Limb (tissue), 2 donors: ENCODE data around the gene ARID1B.

ENCODE experiments used
- DNase-seq, 2 donors: peaks; one replicate each; pipeline ENCODE4 v3.0.0-alpha.2; 2016; ENCODE audit errors: extremely low spot score in 2 of 2

ARID1B gene

GRCh38 chr6:157069585-157069984 lies 292.4 kb downstream of the ARID1B start:
- no peak for DNase-seq

GRCh38 chr6:157070403-157071107 lies 293.4 kb downstream of the ARID1B start:
- DNase-seq = no peak

- no peak for DNase-seq
Measured at GRCh38 chr6:157072128-157072527, 294.9 kb downstream of the ARID1B start.

DNA sequence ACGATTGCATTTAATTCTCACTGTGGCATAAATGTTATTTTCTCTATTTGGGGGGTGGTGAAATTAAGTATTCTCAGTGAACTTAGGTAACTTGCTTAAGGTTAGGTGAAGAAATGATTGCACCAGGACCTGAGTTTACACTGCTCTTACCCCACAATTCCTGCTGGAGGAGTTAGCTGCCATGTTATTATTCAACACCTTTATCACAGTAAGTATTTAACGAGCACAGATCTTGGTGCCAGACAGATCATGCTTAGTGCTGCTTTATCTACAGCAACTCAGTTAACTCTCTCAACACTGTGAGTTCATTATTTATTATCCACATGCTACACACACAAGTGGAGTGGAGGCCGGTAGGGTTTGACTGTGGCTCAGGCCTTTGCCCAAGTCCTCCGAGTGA lies 296.4 kb downstream of the ARID1B start:
- DNase-seq = no peak

DNA sequence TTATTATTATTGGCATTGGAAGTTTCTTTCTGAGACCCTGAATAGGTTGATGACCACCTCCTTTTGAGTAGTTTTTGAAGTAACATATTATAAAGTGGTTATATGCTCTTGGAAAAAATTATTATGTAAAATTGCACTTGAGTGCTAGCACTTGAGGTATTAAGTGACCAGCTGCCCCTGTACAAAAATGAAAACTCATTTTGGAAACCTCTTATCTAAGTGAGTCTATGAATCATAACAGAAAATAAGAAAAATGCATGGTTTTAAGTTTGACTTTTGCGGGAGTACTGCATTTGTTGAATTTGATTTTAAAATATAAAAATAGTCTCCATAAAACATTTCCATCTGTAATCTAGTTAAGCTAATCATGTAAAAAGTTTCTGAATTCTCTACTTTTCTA lies 297.8 kb downstream of the ARID1B start:
- no peak for DNase-seq

DNA sequence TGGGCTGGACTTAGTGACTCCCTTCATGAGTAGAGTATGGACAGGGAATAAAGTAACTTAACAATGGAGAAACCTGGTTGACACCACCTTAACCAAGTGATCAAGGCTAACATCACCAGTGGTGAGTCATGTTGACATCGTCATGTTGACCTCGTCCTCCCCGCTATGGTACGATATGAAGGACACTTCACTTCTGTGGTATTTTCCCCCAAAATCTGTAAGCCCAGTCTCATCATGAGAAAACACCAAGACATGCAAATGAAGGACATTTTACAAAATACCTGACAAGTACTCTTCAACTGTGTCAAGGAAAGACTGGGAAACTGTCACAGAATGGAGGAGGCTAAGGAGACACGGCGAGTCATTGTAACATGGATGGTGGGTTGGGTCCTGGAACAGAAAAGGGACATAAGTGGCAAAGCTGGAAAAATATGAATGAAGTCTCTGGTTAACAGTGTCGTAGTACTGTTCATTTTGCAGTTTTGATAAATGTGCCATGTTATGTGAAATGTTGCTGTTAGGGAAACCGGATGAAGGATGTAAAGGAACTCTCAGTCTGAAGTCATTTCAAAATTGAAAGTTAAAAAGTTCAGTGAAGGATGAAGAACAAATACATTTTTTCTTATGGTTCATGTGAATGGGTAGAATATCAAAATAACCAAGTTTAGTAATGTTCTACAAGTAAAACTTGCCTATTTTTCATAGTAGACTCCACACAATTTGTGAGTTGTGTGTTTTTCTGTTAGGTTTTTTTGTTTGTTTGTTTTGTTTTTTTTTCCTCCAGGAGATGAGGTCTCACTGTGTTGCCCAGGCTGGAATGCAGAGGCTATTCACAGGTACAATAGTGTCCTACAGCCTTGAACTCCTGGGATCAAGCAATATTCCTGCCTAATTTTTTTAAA lies 298.6 kb downstream of the ARID1B start:
- DNase-seq = no peak

DNA sequence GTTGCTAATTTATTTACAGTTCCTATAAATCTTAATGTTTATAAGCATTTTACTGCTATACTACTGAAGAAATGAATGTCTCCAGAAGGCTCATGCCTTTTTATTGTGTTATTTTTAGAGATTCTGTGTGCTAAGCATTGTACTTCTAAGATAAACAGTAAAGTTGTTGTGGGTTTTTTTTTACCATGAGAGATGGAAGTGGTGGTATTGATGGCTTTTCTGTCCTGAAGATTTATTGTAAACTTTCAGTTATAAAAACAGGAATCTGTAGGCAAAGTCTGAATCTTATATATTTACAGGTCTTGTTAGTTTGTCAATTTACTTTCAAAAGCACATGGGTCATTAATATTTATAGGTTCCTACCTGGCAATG lies 299.3 kb downstream of the ARID1B start:
- DNase-seq = no peak

GRCh38 chr6:157077251-157077650 lies 300.1 kb downstream of the ARID1B start:
- DNase-seq = no peak

DNA sequence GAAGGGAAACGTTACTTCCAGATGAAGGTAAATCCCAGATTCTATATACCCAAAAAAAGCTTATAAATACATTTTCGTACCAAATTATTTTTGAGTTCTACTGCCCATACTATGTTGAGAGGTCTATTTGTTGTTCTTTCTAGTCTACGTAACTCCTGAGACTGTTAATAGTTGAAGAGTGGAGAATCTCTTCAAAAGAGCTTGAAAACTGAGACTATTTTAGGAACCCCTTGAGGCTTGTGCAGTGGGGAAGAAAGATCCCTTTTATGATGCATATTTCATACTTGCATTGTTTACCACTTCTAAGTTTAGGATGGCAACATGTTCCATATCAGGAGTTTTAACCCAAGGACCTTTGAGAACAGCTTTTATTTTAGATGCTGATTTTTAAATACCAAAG lies 301.1 kb downstream of the ARID1B start:
- DNase-seq = no peak

GRCh38 chr6:157079277-157079676 lies 302.1 kb downstream of the ARID1B start:
- DNase-seq = no peak

GRCh38 chr6:157079771-157080170 lies 302.6 kb downstream of the ARID1B start:
- no peak for DNase-seq

- DNase-seq = no peak
Measured at GRCh38 chr6:157080986-157081391, 303.8 kb downstream of the ARID1B start.

DNA sequence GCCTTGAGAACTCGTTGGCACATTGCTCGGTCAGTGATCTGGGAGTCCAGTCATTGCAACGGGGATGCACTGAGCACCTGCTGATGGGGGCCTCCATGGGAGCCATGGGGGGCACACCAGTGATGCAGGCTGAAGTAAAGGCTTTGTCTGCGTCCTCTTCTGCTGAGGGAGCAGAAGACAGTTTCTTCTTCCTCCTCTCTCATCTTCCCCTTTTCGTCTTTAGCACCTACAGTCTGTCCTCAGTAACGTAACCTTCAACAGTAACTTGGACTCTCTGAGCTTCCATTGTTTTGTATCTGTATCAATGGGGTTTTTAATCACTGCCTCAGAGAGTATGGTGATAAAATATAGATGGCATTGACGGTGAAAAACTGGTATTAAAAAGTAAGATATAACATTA lies 306.2 kb downstream of the ARID1B start:
- DNase-seq = no peak

- no peak for DNase-seq
Measured at GRCh38 chr6:157086632-157087031, 309.5 kb downstream of the ARID1B start.

DNA sequence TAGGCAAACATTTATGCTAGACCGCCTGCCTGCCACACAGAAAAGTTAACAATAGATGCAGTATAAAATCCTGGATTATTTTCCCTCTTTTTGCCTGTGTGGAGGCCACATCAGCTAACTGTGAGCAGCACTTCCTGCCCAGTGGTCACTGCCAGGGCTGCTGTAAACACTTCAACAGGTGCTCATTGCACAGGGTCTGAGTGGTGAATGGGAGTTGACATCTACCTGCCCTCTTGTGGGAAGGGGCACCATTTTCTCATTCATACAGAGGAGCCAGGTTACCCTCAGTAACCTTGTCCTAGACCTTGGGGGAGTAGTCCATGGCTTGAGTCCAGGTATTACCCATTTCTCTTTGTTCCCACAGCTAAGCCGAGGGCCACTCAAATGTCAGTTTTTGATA lies 310.8 kb downstream of the ARID1B start:
- DNase-seq = no peak

DNA sequence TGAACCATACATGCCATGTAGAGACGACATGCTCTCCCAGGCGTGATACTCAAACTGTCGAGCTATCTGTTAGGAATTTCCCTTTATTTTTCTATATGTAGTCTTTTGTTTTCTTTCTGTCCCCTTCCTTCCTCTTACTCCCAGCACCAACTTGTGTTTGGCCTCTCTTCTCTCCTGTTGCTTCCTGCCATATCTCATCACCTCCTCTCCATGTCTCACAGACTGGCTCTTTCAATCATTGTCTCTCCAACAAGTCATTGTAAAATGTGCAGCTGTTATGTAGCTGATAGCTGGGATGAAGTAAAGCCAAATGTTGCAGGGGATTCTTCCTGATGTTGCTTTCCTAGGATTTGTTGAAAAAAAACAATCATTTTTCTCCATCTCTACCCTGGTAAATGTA lies 311.7 kb downstream of the ARID1B start:
- no peak for DNase-seq

DNA sequence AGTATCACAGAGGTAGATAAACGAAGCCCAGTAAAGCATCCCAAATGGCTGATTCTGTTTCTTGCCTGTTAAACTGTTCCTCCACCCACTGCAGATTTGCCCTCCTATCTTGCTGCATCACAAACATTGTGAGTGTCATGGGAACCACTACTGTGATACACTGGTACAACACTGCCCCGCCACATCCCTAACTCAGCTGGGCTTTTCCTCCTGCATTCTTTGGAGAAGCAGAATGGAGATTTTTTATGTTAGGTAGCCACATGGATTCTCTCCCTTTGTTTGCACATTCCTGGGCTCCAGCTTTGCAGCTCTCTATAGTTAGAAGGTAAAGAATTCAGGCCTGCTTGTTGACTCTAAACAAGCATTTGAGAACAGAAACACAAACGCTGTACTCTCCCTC lies 312.1 kb downstream of the ARID1B start:
- peak in 1 of 2 donors; percentile 21 for DNase-seq

DNA sequence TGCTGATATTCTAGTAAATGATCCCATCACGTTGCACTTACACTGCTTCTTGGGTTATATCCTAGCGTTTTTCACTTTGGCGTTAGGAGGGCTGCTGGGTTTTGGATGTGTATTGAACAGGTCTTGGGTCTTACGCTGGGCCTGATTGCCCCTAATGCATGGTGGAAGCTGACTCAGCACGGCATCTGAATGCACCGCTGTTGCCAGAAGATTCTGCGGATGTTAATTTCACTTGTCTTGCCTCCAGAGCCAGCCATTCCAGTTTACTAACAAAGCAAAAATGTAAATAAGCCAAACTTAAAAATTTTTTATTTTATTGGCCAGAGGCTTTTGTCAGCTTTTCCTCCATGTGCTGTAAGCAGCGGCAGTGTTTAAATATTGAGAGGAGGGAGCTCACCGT lies 312.7 kb downstream of the ARID1B start:
- no peak for DNase-seq

DNA sequence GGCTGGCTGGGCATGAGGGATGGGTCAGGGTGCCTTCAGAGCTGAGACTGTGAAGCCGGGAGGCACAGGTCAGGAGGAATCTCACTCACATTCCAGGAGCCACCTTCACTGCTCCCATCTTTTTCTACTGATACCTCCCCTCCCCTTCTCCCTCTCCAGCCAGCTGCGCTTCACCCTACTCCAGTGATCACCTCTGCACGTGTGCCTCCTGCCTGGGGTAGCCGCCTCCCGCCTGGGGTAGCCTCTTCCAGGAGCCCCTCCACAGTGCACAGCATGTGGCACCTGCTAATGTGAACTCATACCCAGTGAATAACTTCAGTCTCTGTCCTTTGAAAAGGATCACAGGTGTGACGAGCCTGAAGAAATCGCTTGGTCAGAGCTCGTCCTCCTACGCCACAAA lies 313.6 kb downstream of the ARID1B start:
- no peak for DNase-seq

DNA sequence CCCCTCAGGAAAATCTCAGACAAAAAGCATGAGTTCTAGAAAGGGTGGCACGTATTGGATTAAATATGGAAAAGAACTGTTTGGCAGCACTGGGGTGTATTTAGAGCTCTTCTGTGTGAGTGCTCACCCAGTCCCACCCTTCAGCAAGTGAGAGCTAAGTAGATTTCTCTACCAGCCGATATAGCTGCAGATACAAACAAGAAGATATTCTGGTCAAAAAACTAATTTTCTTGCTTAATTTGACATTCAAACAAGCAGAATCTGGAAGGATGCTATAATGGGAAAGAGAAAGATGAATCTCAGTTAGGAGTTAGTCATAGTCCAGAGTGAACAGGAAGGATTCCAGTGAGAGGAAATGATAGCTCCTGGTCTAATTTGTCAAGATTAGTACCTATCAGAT lies 314.1 kb downstream of the ARID1B start:
- DNase-seq = no peak

DNA sequence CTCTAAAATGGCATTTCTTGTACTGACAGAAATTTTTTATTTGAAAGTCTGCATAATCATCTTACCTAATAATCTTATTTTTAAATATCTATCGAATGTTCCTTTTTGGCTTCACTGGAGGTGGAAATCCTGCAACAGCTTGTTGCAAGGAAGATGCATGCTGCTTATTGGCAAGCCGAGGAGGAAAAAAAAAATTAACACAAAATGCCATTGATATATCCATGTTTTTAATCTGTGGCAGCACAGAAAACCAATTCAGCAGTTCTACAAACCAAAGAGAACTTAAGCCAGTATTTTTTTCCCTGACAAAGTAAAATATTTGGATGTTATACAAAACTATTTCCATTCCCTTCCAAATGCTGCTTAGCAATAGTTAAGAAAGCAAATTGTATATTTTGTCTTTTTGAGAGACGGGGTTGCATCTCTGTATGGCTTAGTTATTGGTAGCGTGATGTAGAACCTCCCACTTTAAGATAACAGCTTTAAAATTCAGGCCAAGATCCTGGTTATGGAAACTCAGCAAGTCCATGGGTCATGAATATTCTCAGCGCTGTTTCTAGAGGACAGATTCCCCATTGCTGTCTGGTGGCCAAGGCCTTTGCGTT lies 314.8 kb downstream of the ARID1B start:
- DNase-seq = no peak

GRCh38 chr6:157092736-157093135 lies 315.6 kb downstream of the ARID1B start:
- DNase-seq = no peak

DNA sequence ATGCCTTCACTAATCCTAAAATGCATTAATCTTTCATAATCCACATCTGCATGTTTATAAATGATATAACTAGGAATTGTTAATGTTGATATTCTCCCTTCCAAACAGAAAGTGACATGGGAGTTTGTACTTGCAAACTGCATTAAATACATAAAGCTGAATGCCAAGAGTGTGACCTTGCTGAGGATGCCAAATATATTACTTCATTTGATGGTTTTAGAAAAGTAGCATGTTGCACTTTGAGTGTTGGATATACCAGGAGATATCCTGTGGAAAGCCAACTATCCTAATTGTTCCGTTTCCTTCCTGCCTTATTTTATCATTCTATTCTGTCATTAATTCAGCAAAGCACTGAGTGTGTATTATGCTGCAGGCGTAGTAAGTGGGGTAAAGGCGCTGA lies 316.4 kb downstream of the ARID1B start:
- no peak for DNase-seq
